GM19438 (cell line): ENCODE data around the gene TMPRSS3.

Source experiments
- ATAC-seq: cut with Tn5 transposase; IDR thresholded peaks from one replicate; pipeline ENCODE4 v1.9.1; 2021; ENCODE audit warnings: low read depth; ENCODE audit not compliant: unreplicated experiment

TMPRSS3 gene

DNA sequence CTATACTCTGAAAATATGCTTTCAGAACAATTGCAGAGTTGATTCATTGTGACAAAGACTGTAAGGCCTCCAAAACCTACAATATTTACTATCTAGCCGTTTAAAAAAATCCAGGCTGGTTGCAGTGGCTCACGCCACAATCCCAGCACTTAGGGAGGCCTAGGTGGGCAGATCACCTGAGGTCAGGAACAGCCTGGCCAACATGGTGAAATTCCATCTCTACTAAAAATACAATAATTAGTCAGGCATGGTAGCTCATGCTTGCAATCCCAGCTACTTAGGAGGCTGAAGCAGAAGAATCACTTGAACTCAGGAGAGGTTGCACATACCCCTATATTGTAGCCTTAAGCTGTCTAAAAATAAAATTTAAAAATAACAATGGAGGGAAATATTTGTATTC, 39.8 kb downstream of the TMPRSS3 start:
- no peak for ATAC-seq

GRCh38 chr21:42353623-42354022, 42.2 kb downstream of the TMPRSS3 start:
- ATAC-seq = no peak

- no peak for ATAC-seq
Observed at GRCh38 chr21:42352441-42353095, 43.3 kb downstream of the TMPRSS3 start.

GRCh38 chr21:42351626-42352440, 44.0 kb downstream of the TMPRSS3 start:
- no peak for ATAC-seq

GRCh38 chr21:42350927-42351426, 44.9 kb downstream of the TMPRSS3 start, which contains the start of gene TFF2:
Gene TFF2 (minus strand): TSS chr21:42350994. CDS start chr21:42350957, 37 bp downstream.
- ATAC-seq = no peak

DNA sequence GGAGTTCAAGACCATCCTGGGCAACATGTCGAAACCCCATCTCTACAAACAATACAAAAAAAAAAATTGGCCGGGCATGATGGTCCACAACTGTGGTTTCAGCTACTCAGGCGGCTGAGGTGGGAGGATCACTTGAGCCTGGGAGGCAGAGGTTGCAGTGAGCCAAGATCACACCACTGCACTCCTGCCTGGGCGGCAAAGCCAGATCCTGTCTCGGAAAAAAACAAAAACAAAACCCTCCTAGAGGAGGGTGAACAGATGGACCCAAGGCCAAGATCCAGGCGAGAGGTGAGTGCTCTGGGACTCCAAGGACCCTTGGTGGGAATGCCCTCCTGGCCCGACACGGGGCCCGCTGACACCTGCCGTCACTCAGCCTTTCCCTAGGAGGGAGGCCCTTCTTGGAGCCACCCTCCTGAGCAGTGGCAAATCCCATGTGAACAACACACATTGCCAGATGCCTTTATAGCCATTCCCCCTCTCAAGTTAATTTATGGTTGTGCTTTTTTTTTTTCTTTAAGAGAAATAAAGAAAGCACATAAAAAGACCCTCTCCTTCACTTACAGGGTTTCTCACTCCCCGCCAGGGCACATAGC, 45.4 kb downstream of the TMPRSS3 start:
- ATAC-seq = no peak

- ATAC-seq = no peak
Observed at GRCh38 chr21:42349420-42350317, 46.2 kb downstream of the TMPRSS3 start.

GRCh38 chr21:42348762-42349161, 47.1 kb downstream of the TMPRSS3 start:
- no peak for ATAC-seq

GRCh38 chr21:42347601-42348327, 48.1 kb downstream of the TMPRSS3 start:
- ATAC-seq = no peak

DNA sequence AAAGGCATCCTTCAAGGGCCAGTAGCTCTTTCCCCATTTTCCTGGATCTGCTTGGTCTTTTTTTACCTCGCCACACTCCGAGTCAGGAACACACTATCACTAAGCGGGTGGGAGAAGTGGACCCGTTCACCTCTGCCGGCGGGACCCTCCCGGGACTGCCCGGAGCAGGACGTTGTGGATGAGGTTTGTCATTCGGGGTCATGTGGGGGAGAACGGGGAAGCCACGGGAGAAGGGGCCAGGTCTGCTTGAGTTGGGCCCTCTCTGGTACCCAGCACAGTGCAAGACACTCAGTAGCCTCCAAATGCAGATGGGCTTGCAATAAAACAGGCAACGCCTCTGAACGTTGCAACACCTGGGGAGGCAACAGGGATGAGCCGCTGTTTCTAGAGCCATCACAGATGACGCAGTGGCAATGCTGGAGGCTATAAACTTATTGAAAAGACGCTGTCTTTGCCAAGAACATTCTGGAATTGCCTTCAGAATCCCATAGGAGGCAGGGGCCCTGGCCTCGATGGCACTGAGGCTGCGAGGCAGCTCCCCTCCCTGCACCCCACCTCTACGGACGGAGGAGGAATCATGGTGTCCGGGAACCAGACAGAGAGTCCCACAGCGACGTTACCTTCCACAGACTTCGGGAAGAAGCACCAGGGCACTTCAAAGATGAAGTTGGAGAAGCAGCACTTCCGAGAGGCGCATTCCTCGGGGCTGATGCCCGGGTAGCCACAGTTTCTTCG, 48.8 kb downstream of the TMPRSS3 start:
- no peak for ATAC-seq

DNA sequence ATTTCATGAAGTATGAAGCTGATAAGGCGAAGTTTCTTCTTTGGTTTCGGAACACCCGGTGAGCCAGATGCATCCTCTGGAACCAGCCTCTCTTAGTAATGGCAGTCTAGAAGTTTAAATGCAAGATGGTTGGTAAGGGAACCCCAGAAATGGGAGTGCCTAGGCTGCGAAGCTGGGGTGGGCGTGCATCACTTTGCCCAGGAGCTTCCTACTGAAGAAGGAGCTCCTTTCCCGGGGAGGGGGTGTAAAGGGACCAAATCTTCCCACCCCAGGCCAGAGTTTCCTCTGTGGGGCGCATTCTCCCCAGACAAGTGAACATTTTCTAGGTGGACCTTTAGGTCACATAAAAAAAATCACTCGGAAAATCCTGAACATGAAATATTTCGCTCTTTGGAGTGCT, 49.4 kb downstream of the TMPRSS3 start:
- no peak for ATAC-seq

DNA sequence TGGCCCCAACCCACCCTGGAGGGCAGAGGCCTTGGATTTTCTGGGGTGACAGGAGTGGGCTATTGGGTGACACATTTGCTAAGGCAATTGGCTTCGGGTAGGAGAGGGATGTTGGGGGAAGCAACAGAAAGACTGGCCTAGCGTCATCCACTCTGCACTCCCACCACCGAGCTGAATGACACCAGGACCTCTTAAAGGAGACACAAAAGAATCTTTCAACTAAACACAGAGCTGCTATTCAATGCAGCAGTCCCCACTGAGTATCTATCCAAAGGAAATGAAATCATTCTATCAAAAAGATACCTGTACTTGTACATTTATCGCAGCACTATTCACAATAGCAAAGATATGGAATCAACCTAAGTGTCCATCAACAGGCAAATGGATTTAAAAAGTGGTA, 51.2 kb downstream of the TMPRSS3 start:
- ATAC-seq = no peak

DNA sequence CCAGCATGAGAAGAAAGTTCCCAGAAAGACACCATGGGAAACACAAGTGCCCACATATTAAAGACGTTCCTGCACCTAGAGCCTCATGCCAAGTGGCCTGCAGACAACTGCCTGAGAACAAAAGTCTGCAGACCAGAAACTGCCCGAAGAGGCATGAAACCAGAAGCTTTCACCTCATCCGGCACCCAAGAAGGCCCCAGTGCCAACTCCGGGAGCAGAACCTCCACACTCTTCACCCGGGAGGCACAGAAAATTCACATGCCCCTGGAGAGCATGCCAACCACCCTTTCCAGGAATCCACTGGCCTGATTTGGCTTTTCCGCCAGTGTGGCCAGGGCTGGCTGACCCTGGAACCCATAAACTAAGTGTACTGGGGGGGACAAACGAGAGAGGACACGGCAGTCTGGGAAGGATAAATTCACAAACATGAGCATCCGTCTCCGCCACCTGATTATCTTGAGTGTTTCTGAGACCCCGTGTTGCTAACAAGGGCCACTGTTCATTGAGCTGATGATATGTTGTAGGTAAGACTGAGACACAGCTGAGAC, 51.8 kb downstream of the TMPRSS3 start:
- no peak for ATAC-seq

- ATAC-seq = no peak
Observed at GRCh38 chr21:42343556-42343955, 52.3 kb downstream of the TMPRSS3 start.

GRCh38 chr21:42343101-42343500, 52.8 kb downstream of the TMPRSS3 start:
- no peak for ATAC-seq

DNA sequence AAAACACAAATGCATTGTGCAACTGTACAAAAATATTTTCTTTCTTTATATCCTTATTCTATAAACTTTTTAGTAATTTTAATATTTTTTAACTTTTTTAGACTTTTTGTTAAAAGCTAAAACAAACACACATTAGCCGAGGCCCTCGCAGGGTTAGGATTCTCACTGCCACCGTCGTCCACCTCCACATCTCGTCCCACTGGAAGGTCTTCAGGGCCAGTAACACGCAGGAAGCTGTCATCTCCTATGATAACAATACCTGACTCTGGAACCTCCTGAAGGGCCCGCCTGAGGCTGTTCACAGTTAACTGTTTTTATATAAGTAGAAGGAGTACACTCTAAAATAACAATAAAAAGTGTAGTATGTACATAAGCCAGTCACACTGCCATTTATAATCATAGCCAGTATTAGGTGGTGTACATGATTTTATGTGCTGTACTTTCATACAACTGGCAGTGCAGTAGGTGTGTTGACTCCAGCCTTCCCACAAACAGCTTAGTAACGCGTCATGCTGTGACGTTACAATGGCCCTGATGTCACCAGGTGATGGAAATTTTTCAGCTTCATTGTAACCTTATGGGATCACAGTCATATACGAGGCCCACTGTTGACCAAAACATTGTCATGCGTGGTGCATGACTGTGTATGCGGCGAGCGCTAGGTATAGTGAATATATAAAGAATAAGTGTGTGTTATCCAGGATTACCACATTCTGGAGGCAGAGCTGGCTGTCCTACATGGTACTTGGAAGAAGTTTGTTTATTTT, 53.9 kb downstream of the TMPRSS3 start:
- ATAC-seq = no peak

GRCh38 chr21:42340187-42341050, 55.4 kb downstream of the TMPRSS3 start:
- no peak for ATAC-seq
